Glomerular visceral epithelial cell (primary cell): Measurements from ENCODE around the gene ADCYAP1.
"Not testable (repeated sequence)": the region's sequence is repeated elsewhere in the genome, so short reads cannot be mapped to it uniquely, and the experiment has no call there.

Experiments
- DNase-seq: peaks from one replicate; pipeline ENCODE4 v3.0.0-alpha.2; 2016; ENCODE audit errors: extremely low spot score

Gene ADCYAP1

DNA sequence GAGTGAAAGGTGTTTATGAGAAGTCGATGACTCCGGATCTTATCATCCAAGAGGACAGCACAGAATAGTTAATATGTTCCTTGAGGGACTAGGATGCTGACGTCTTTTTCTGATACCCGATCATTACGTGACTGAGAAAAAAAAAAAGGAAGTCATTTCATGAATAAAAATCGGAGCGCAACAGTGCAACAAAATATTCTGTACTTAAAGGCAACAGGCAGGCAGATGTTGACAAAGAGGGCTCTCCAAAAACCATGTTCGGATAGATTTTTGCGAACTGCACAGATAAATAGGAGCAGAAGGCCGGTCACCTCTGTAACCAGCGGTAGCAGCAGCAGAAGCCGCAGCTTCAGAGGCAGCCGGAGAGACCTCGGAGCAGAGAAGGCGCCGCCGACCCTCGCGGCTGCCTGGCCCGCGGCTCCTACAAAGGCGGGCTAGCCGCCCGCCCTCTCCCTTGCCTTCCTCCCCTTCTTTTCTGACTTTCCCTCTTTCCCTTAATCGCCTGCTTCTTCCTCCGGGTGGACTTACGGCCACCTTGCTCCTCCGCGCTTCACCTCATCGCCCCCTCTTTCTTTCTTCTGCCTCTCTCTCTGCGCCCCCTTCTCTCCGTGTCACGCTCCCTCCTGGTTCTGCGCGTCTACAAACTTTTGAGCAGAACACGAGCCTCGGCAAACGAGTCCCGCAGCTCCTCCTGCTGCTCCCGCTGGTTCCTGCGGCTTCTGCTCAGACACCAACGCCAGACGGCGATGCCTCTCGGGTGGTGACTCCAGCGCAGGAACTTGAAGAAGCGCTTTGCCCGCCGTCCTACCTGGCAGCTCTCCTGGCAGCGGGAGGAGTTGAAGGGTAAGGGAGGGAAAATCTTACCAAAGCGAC is at the start of gene ADCYAP1:
TSS of gene ADCYAP1 (plus strand) at position 654 of the 873 bp plus-strand sequence. CDS start 516 bp downstream, outside the sequence.
- DNase-seq = no peak

DNA sequence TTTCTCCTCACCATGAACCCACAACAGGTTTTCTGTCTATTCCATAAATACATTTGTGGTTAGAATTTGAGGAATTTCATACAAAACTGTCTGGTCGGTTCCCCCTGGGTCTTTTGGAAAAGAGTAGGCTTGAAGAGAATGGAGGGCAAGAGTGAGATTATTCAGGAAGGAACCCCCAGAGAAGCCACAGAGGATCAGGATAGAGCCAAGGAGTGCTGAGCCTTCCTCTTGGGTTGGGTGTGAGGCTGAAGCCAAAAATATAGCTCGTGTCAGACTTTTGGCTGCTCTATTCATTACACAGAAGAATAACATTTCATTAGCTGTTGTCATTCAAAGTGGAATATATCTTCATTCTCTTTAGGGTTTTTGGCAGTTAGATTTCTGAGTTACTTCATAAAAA is 46.7 kb upstream of the ADCYAP1 start:
- DNase-seq = no peak

DNA sequence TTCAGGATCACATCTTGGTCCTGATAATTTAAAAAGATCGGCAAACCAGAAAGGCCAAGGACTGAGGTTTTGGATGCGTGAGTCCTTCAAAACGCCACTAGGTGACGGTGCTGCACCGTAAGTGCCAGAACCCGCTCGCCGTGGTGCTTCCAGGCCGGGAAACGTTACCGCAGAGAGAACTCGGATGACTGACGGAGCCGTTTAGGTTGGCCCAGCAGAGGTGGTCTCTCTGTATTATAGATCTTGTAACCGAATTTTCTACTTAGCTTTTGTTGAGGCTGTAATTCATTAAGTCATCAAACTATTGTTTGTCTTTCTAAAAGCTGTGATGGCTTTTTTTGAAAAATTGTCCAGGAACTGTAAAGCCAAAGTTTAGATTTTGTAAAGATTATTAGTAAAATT is 39.8 kb upstream of the ADCYAP1 start:
- peak; percentile 72 for DNase-seq

DNA sequence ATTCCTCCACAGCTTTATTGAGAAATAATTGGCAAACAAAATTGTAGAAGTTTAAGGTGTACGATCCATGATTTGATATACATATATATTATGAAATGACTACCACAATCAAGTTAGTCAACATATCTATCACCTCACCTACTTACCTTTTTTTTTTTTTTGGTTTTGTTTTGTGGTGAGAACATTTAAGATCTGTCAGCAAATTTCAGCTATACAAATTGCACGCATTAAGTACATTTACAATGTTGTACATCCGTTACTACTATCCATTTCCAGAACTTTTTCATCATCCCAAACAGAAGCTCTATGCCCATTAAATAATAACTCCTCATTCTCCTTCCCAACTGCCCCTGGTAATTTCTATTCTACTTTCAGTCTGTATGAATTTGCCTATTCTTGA is 37.4 kb upstream of the ADCYAP1 start:
- DNase-seq = no peak

DNA sequence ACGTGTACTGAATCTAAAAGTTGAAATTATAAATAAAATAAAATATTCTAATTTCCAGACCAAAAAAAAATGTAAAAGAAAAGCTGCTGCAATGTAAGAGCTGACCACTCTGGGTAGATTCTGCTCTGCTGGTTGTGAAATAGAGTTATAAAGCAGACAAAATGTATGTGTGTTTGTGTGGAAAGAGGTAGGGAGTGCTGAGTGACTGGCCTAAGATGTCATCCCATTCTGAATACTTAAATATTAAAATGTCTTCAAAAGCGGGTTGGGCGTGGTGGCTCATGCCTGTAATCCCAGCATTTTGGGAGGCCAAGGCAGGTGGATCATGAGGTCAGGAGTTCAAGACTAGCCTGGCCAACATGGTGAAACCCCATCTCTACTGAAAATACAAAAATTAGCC is 31.2 kb upstream of the ADCYAP1 start:
- not testable (repeated sequence) for DNase-seq

DNA sequence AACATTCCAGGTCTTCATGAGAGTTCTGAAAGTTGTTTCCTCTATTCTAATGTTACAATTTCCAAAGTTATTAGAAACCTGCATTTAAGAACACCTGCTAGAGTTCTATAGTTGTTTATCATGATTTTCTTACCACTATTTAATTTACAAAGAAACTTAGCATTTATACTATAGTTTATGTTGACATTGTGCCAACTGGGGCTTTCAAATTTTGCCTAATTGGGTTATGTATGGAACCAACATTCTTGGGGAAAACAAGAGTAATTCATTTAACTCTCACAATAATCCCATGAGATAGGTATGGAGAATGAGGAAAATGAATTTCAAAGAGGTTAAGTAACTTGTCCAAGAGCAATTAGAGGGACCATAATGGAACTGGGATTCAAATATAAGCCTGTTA is 28.8 kb upstream of the ADCYAP1 start:
- no peak for DNase-seq

DNA sequence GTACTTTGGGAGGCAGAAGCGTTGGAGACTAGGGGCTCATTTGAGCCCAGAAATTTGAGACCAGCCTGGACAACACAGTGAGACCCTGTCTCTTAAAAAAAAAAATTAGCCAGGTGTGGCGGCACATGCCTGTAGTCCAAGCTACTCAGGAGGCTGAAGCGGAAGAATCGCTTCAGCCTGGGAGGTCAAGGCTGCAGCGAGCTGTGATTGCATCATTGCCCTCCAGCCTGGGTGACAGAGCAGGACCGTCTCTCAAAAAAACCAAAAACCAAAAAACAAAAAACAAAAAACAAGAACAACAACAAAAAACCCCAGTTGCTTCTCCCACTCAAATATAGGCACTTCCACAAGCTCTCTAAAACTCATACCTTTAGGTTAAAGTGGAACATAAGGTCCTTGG is 27.4 kb upstream of the ADCYAP1 start:
- no peak for DNase-seq

DNA sequence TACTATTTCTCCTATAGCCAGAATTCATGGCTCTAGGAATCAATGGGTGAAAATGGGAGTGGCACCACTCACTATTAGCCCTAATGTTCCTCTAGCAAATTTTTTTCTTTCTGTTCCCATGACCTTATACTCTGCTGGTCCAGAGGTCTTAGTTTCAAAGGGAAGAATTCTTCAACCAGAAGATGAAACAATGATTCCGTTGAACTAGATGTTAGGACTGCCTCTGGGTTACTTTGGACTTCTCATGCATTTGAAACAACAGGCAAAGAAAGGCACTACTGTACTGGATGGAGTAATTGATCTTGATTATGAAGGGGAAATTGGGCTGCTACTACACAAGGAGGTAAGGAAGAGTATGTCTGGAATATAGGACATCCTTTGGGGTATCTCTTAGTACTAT is 18.6 kb upstream of the ADCYAP1 start:
- no peak for DNase-seq

DNA sequence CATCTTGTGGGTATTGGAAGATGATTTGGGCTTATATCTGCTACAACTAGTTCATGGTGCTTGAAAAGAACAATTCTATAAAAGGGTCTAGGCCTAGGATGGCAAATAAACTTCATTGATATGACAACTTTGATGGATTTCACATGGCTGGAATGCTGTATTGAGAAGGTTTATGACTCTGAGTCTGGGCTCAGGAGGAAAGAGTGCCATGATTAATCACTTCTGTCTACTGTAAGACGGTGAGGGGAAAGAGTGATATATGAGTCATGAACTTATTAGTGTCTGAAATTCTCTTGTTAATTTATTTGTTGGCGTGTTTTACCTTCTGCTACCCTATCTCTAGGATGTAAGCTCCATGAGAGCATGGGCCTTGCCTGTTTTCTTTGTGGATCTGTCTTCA is 17.0 kb upstream of the ADCYAP1 start:
- no peak for DNase-seq

DNA sequence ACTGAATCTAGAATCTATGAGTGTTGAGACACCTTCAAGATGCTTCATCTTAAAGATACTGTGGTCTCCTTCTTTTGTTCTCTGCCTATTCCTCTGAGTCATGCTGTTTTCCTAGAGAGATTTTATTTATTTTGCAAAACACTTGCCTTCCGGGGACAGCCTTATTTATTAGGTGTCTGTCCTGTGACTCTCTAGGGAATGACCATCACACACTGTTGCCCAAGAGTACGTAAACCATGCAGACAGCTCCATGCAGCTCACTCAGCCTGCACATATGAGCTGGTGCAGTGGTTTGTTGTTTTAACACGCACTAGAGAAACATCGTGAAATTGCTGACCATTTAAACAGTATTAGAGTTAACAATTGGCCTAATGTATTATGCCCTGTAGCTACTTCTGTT is 12.4 kb upstream of the ADCYAP1 start:
- DNase-seq = no peak

DNA sequence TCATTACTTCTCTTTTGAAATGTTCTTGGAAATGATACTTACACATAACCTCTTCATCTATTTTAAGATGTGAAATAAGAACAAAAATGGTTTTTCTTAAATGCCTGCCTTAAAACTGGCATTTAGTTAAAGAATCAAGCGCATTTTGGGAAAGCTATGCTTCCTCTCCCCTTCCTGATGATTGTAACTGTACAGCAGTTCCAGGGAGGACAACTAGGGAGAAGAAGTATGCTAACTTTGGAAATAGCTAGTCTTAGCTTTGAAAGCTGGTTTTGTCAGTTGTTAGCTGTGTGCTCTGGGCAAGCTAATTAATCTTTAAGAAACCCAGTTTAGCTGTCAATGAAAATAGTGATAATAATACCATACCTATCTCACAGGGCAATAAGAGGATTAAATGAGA is 8.4 kb upstream of the ADCYAP1 start:
- no peak for DNase-seq

DNA sequence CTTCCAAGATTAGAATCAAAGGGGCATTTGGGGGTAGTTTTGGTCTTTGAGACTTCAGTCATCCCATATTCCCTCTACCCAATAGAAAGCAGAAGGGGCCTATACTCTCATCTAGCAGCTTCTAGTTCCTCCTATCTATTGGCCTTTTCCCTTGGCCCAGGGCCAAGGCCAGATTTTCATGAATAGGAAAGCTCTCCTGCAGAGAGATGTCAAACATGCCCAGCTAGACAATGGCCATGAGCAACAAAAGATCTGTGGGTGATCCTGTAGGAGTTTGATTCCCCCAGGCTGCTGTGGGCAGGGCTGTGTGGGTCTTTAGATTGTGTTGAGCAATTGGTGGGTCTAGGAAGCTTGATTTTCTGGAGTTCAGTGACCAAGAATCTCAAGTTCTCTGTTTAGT is 2.9 kb upstream of the ADCYAP1 start:
- DNase-seq = no peak

DNA sequence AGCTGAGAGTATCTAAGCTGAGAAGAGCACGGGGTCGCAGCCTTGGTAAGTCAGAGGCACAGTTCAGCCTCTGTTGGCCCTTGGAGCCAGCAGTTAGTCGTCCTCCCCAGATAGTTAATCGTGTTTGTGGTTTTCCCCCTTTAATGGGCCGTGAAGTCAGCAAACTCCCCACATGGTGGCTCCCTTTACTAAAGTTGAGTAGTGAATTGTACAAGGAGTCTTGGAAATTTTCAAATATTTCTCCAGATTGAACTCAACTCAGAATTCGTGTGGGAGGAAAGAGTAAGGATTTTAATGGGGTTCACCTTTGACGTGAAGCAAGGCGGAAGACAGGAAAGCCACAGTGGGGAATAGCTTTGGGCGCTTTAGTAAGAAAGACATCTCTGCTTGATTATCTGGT is 2.4 kb upstream of the ADCYAP1 start:
- peak; percentile 22 for DNase-seq

DNA sequence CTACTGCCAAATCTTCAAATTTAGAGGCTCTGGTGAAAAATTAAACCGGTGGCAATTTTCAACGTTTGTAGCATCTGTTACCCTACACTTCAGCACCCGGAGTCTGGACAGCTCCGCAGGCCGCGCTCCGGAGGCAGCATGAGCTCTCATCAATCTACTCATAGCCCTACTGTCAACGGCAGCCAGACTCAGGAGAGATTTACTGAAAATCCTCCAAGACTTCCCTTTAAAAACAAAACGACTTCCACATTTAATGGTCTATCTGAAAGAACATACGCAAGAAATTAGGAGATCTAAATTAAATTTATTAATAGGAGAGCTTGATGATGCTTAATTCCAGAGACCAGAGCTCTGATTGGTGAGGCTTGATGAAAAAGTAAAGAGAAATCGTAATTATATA is 970 bp upstream of the ADCYAP1 start:
- peak; percentile 45 for DNase-seq

DNA sequence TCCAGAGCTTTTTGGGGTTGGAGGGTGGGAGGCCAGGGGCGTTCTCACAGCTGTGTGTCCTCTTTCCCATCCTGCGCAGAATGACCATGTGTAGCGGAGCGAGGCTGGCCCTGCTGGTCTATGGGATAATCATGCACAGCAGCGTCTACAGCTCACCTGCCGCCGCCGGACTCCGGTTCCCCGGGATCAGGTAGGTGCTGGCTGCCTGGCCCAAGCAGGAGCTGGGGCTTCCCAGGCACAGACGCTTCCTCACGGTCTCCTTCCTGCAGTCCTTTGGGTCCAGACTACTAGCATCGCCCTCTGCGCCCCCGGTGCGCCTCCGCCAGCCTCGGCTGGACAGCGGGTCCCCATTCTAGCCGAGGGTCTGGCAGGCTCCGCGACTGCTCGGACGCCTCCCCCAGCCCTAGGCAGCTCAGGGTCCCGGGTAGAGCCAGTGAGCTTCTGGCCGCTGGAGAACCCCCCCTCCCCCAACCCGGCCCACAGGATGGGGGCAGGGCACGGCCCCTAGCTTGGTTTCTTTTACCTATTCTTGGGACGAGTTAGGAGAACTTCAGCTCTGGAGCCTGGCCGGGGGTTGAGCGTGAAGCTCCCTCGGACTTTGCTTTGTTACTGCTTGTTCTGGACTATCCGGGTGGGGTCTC is 756 bp downstream of the ADCYAP1 start:
- no peak for DNase-seq

DNA sequence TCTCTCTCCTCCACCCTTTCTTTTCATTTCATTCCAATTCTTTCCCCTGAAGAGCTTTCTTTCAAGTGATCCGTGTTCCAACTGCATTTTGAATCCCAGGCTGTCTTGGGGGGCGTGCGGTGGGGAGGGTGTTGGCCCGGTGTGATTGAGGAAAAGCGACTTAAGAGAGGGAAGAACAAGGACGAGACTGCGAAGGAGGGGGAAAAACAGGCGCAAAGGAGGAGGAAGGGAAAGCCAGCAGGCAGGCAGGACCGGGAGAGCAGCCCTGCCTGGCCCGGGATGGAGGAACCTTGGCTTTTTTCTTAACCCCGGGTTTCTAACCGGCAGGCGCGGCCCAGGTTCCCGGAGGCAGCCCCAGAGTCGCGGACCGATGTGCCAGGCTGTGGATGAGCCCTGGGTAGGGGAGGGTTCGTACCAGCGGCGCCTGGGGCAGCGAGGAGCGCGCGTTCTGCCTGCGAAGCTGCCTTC is 1.3 kb downstream of the ADCYAP1 start:
- no peak for DNase-seq

DNA sequence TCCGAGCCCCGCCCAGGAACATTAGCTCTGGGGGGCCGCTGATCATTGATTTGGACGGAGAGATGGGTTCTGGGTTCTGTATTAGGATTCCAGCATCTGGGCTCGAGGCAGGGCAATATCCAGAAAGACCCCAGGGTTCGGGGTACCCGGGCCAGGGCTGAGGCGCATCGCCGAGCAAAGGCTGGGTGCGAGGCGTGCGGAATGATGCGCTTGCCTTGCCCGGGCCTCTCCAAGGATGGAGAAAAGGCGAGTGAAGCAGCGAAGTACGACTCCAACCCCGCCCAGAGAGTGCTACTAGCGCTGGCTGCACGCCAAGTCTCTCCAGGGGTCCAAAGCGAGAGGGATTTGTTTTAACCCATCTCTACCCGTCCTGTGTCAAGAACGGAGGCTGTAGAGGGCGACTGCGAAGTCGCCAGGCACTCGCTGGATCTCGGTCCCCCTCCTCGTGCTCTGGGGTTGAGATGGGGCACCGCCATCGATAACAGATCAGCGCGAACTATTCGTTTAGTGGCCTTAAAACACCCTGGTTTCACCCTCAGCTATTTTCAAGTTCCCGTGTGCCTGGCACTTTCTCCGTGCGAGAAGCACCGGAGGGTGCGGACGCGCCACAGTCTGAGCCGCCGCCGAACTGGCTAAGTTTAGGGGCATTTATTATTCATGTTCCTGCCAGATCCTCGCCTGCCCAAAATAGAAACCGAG is 1.9 kb downstream of the ADCYAP1 start:
- no peak for DNase-seq

DNA sequence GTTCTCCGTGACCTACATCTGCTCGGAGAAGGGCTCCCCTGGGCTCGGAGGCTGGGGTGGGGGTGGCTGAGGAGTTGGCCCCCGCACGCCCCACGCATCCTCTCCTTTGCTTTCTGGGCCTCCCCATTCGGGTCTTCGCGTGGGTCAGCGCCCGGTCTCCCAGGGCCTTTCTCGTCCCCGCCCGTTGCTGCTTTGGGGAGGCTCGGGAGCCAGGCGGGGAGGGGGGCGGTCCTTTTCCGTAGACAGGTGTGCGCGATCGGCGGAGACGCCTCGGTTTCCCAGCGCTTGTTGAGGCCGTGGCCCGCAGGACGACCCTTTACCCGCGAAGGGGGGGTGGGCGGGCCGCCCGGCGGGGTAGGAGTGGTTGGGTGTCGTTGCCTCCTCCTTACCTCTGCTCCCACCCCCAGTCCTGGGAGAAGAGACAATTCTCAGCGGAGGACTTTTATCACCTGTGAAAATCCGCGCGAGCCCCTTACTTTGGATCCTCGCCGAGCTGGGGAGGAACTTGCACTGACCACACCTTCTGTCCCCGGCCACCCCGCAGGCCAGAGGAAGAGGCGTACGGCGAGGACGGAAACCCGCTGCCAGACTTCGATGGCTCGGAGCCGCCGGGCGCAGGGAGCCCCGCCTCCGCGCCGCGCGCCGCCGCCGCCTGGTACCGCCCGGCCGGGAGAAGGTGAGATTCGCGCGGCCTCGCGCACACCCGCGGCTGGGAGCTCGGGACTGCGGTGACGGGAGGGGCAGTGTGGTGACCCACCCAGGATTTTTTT is 2.6 kb downstream of the ADCYAP1 start:
- no peak for DNase-seq

DNA sequence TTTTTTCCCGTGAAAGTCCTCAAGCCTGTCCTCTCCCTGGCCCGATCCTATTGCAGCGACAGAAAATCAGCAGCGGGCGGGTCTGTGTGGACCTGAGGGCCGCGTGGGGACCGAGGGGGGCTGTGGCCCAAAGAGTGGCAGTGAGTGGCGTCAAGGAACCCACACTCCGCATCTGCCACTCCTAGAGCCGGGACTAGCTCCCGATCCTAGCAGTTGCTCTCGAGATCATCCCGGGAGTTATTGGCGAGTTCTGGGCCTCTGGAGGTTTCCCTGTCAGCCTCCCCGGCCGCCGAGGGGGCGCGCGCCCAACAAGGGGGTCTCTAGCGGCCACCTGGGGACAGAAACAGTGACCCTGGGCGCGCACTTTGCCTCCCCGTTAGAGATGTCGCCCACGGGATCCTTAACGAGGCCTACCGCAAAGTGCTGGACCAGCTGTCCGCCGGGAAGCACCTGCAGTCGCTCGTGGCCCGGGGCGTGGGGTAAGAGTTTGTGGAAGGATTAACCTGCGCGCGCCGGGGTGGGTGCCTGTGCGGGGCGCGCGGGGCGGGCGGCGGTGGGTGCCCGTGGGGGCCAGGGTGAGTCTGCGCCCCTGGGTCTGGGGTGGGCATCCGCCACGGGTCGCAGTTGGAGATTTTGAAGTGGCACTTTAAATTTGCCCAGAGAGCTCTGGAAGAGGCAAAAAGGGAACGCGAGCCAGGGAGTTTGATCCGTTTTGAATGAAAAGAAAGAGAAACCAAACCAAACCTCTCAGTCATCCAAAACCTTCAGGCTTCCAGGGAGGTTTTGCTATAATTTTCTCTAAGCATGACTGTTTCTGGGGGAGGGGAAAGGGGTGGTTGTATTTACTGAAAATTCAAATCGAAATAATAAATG is 3.5 kb downstream of the ADCYAP1 start:
- no peak for DNase-seq

DNA sequence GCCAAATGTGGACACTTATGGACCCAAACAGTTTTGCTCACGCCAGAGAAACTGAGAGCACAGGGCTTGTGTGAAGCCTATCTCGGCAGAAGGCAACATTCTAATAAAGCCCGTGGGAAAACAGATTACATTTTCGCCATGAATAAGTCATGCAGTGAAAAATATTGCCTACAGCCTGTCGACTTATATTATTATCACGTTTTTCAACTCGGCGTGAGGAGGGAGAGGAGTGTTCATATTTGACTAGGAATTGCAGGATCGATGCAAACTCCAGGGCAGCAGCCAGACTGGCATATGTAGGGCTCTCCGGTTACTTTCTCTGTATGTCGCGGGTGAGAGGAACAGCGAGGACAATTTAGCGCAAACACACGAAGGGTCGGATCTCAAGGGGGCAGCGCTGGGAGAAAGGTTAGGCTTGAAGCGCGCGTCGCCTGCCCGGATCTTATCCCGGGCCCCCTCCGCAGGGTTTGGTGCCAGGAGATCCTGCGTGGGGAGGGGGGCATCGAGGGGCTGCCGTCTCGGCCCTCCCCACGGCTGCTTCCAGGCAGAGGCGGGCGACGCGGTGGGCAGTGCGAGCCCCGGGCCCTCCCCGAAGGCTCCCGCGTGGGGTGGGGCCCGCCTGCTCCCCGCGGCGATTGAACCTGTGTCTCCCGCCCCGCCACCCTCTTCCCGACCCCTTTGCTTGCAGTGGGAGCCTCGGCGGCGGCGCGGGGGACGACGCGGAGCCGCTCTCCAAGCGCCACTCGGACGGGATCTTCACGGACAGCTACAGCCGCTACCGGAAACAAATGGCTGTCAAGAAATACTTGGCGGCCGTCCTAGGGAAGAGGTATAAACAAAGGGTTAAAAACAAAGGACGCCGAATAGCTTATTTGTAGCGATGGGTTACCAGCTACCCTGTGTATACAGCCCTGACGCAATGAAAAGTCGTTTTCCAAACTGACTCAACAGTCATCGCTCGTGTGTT is 4.4 kb downstream of the ADCYAP1 start:
- DNase-seq = no peak
